H1 (cell line): Measurements from ENCODE around the gene DHRS9. TPM values are rescaled to one million over a fixed set of nuclear protein-coding genes. Genes with fewer than 3 reads are reported as not detected.

Experiments
- CBX5 ChIP-seq: fragments of 300-800, 300-1000 bp; sonication (generic); IDR thresholded peaks from 2 replicates; pipeline ENCODE4 v1.7.1; 2016; ENCODE audit warnings: antibody characterized with exemption, low read length, low read depth
- CHD7 ChIP-seq: fragments of 300-600 bp; sonication (generic); IDR thresholded peaks from 2 replicates; pipeline ENCODE4 v1.7.1; 2012; ENCODE audit warnings: low read length, moderate library complexity, mild to moderate bottlenecking, inconsistent platforms; ENCODE audit not compliant: insufficient replicate concordance
- PHF8 ChIP-seq: fragments of 200-600 bp; sonication (generic); conservative IDR thresholded peaks from 2 replicates; pipeline ENCODE4 v1.7.1; 2012; ENCODE audit warnings: low read depth, mild to moderate bottlenecking, inconsistent platforms, low read length, moderate library complexity
- POLR2AphosphoS5 ChIP-seq: IDR thresholded peaks from 2 replicates; pipeline ENCODE4 v1.6.1; 2011; ENCODE audit warnings: low read depth, low read length
- RBBP5 ChIP-seq: IDR thresholded peaks from 2 replicates; pipeline ENCODE4 v1.7.1; 2012; ENCODE audit warnings: low read depth, mild to moderate bottlenecking, inconsistent platforms, low read length, moderate library complexity, borderline replicate concordance
- RFX5 ChIP-seq: IDR thresholded peaks from 2 replicates; pipeline ENCODE4 v1.6.1; 2011; ENCODE audit warnings: low read depth, low read length, improper control_type of control experiment, borderline replicate concordance
- SIRT6 ChIP-seq: IDR thresholded peaks from one replicate; pipeline ENCODE4 v1.7.1; 2012; ENCODE audit warnings: low read length, inconsistent platforms
- SUZ12 ChIP-seq: fragments of 200-600 bp; sonication (generic); IDR thresholded peaks from 2 replicates; pipeline ENCODE4 v1.6.1; 2012; ENCODE audit warnings: mild to moderate bottlenecking, inconsistent platforms, low read length, moderate library complexity, mixed read lengths
- TAF7 ChIP-seq: optimal IDR thresholded peaks from 2 replicates; pipeline ENCODE3; 2011; ENCODE audit warnings: low read depth, mild to moderate bottlenecking, inconsistent platforms, low read length, moderate library complexity, borderline replicate concordance
- TBP ChIP-seq: IDR thresholded peaks from 2 replicates; pipeline ENCODE4 v1.6.1; 2011; ENCODE audit warnings: low read depth, low read length, improper control_type of control experiment
- polyA plus RNA-seq, 7 experiments: library from polyadenylated mRNA; depleted of rRNA in 3 of 7; stranded (reverse) in 5 of 7; unstranded in 2 of 7; fragments of >200 nt in 5 of 7; fragments of 200-250 nt in 2 of 7; gene quantifications; 1 replicate in 5 of 7; 2 replicates in 1 of 7; 4 replicates in 1 of 7; pipeline versions ENCODE4 v1.2.1 to v1.2.3, GENCODE V29; 2011 to 2013; ENCODE audit warnings: missing spikeins in 2 of 7, mixed read lengths in 2 of 7
- total RNA-seq: library from RNA; stranded (reverse); fragmentation: NEBNext Ultra II Directional; extraction: Animal tissue kit (Norgen Biotek cat#: 25700); gene quantifications from 2 replicates; pipeline ENCODE4 v1.2.1, GENCODE V29; 2021

Gene DHRS9
- total and polyA plus RNA-seq, 2 of the 8 experiments (the other 6 are each of a cell fraction or from before 2014, with no cell fraction given): not detected

GRCh38 chr2:169023161-169023560 is 46.2 kb upstream of the DHRS9 start (continued):
- TF ChIP-seq CHD7: no peak
- no peak for TF ChIP-seq POLR2AphosphoS5
- TF ChIP-seq TBP: no peak
- no peak for TF ChIP-seq RBBP5
- TF ChIP-seq TAF7: no peak
- TF ChIP-seq SIRT6: no peak
- TF ChIP-seq SUZ12: no peak
- no peak for TF ChIP-seq PHF8
- TF ChIP-seq RFX5: no peak
- no peak for TF ChIP-seq CBX5
- TF ChIP-seq, all 59 proteins: peak for 0
